Astrocyte of the spinal cord (primary cell): ENCODE results near the gene CLCNKB.
A peak's percentile ranks its signal among the peaks of the same experiment; 100 is the strongest.

ENCODE experiments used
- DNase-seq: peaks from one replicate; pipeline ENCODE4 v3.0.0; 2011; ENCODE audit warnings: low read depth, low spot score
- H3K4me3 ChIP-seq: 2 replicates; pipeline ENCODE4 v1.5.1; 2011; ENCODE audit warnings: low read depth, mild to moderate bottlenecking, low read length, moderate library complexity
- in situ Hi-C: cut with HindIII; loops from 2 replicates; pipeline ENCODE4 v1.10.0; 2017; ENCODE audit warnings: low sequenced_read_pairs
- TF ChIP-seq, protein P1 (sequence below): IDR thresholded peaks from 2 replicates; pipeline ENCODE4 v1.5.1; 2012; ENCODE audit warnings: low read depth, mild to moderate bottlenecking, low read length, inconsistent platforms

Gene CLCNKB

DNA sequence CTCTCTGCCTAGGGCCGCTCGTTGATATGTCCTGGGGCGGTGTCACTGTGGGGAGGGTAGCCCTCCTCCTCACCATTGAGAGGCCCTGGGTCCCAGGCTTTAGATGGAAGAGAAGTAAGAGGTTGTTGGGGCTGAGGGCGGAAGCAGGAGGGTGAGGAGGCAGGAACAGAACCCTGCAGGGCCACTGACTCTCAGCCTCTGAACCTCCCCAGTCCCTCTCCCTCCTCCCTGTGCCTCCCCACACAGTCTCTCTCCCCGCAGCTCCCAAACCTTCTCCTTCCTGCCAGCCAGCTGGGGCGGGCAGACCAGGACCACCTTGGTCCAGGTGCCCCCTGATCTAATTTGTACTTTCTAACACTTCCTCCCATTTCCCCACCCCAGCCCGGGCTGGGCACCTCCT lies 44.2 kb downstream of the CLCNKB start:
- no peak for DNase-seq
- H3K4me3 ChIP-seq, result no peak overlapping the region
- in situ Hi-C loops, result no loop called here
- TF ChIP-seq, protein P1, sequence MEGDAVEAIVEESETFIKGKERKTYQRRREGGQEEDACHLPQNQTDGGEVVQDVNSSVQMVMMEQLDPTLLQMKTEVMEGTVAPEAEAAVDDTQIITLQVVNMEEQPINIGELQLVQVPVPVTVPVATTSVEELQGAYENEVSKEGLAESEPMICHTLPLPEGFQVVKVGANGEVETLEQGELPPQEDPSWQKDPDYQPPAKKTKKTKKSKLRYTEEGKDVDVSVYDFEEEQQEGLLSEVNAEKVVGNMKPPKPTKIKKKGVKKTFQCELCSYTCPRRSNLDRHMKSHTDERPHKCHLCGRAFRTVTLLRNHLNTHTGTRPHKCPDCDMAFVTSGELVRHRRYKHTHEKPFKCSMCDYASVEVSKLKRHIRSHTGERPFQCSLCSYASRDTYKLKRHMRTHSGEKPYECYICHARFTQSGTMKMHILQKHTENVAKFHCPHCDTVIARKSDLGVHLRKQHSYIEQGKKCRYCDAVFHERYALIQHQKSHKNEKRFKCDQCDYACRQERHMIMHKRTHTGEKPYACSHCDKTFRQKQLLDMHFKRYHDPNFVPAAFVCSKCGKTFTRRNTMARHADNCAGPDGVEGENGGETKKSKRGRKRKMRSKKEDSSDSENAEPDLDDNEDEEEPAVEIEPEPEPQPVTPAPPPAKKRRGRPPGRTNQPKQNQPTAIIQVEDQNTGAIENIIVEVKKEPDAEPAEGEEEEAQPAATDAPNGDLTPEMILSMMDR, result no peak

DNA sequence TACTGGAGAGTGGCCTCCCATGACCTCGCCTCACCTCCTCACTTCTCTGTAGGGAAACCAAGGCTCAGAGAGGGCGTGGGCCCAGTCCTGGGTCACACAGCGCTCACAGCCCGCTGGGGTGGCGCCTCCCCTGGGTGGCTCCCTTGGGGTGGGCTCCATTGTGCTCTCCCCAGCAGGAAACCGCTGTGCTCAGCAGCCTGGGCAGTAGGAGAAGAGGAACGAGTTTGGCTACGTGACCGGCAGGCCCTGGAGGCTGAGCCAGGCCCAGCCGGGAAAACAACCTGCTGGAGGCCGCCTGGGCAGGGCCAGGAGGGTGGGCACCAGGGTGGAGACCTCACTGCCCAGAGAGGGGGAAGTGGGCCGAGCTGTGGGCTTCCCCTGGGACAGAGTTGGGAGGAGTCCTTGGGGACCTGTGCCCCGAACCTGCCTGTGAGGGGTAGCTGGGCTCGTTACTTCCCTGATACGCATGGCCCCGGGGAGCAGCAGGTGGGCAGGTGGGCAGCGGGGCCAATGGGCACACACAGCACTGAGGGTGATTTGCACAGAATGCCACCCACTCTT lies 44.8 kb downstream of the CLCNKB start:
- in situ Hi-C loops, result no loop called here
- TF ChIP-seq, protein P1, result no peak
- DNase-seq, result no peak
- H3K4me3 ChIP-seq, result no peak overlapping the region

DNA sequence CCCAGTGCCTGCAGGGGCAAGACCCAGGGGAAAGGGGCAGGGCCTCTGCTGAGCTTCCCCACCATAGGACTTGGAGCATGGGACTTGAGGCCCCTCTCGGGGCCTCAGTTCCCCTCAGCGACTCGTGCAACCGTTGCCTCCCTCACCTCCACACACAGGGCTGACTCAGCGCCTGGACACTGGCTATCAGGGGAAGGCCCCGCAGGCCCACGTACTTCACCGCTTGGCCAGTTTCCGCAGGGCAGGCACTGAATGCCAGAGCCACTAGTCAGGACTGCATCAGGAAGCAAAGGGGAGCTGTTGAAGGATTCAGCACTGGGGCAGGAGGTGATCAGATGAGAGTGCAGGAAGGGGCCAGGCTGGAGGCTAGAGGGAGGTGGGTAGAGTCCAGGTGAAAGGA lies 45.4 kb downstream of the CLCNKB start:
- peak; percentile 81 for DNase-seq
- in situ Hi-C loops, result no loop called here

DNA sequence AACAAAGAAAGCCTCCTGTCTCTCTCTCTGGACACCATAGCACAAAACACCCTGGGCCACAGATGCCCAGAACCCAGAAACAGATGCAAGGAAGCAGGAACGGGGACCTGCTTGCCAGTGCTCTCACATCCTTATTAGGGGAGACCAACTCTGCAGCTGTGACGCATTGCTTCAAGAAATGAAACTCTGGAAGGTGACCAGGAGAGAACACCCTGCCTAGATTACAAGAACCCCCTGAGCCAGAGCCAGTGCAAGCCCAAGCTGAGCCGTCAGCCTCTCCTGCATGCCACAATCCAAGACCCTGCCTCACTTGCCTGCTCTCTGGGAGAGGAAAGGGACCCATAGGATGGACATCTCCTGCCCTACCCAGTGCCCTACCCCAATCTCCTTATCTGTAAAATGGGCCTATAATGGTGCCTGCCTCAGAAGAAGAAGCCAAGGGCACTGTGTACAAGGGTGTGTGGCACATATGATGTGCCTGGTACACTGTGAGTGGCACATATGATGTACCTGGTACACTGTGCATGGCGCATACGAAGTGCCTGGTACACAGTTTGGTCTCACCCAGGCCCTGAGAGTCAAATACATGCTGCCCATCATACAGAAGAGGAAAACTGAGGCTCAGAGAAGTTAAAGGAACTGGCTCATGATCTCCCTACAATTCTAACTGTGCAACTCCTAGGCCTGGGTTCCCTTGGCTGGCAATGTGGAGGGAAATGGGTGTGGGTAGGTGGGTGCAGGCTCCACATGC lies 46.7 kb downstream of the CLCNKB start:
- no peak for DNase-seq
- in situ Hi-C loops, result no loop called here
- TF ChIP-seq, protein P1, result no peak
- H3K4me3 ChIP-seq, result no peak overlapping the region

More for the DNA sequence above, 45.4 kb downstream of the CLCNKB start:
- TF ChIP-seq, protein P1, result no peak
- H3K4me3 ChIP-seq, result no peak overlapping the region

DNA sequence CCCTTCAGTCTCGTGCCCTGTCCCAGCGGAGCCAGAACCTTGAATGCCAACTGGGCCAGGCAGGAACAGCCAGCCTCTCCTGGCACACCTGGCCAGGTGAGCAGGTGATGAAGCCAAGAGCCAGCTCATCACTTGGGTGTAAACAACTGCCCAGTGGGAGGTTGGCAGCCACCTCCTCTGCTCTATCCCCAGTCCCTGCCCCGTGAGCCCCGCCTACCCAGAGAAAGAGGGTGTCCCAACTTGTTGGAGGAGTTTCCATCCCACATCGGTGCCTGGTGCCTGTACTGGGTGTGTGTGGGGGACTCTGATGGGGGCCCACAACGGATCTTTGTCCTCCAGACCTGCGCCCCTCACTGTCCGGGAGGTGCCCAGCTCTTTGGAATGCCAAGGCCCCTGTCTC lies 47.7 kb downstream of the CLCNKB start:
- H3K4me3 ChIP-seq, result no peak overlapping the region
- DNase-seq, result no peak
- TF ChIP-seq, protein P1, result no peak
- in situ Hi-C loops, result no loop called here

DNA sequence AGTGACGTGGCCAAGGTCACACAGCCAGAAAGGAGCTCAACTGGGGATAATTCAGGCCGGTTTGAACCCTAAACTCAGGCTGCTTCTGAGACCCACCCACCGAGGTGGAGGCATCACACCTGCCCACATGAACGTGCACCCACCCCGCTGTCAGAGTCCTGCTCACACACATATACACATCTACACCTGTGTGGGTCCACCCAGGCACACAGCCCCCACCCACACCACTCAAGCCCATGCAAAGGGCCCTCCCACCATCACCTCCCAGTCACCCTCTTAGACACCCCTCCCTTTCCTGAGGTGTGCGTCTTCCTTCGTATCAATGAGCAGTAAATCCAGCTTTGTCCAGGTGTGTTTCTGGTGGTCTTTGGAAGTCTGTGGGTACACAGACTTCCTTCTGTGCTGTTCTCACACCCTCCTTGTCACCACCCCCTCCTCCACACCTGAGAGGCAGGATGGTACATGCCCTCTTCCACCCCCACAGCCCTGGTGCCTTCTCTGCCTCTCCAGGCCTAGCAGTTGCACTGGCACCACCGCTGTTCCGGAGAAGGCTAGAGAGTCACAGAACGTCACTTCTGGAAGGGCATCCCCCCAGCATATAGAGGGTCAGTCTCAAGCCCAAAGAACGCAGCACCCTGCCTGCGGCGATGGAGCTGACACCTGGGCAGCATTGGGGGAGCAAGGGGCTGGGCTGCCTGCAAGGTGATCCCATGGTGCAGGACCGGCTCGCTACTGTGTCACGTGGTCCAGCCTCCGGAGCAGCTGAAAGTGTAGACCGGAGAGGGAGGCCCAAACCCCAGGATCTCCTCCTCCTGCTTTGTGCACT lies 48.7 kb downstream of the CLCNKB start:
- TF ChIP-seq, protein P1, result no peak
- DNase-seq, result no peak
- no peak overlapping the region for H3K4me3 ChIP-seq
- in situ Hi-C loops, result no loop called here
